ENCODE measurements around the gene HDAC4. TPM values are rescaled to one million over a fixed set of nuclear protein-coding genes. Genes with fewer than 3 reads are reported as not detected.

The HDAC4 gene
- total and polyA plus RNA-seq, 2 of the 8 experiments (the other 6 are each of a cell fraction or from before 2014, with no cell fraction given), result 15.4 to 31.5 TPM

GRCh38 chr2:239279508-239280295 lies 121.1 kb downstream of the HDAC4 start:
- Histone ChIP-seq H2BK120ac (replicated peaks; ENCODE audit: low read depth, low read length) (no peak overlapping the region), H3K79me1 (ENCODE audit: low read depth, low read length) (peaks cover 24% of the 10 kb centered on the region), H2AK5ac (ENCODE audit: low read depth, low read length) (no peak overlapping the region), H3K27me3 (replicated peaks in 1 of 4; ENCODE audit: control insufficient read depth in 3 of 4, extremely low read depth in 1 of 4, insufficient read depth in 3 of 4, low read length in 3 of 4) (no peaks in the 10 kb centered on the region), H3K9ac (replicated peaks in 1 of 4; ENCODE audit: extremely low read depth in 1 of 4, low read depth in 3 of 4, low read length in 3 of 4) (no peak overlapping the region), H3K4me3 (ENCODE audit: extremely low read depth in 1 of 4, insufficient read depth in 2 of 4, low read depth in 3 of 4, low read length in 4 of 4) (no peak overlapping the region), H4K8ac (ENCODE audit: extremely low read depth, insufficient read depth, low read length) (no peak overlapping the region; the same call in 1 of the 2 replicates), H3K27ac (ENCODE audit: low read depth, low read length) (no peak overlapping the region), H3K79me2 (ENCODE audit: control insufficient read depth in 1 of 2, insufficient read depth in 2 of 2, low read length in 2 of 2) (peaks cover 3 to 57% of the 10 kb centered on the region in 2 experiments; a peak in 3 of 4 replicates), H2BK5ac (ENCODE audit: low read depth, low read length) (no peak overlapping the region; the same call in 1 of the 2 replicates), H3K4ac (replicated peaks; ENCODE audit: insufficient read length, low read depth, low read length) (no peak overlapping the region), H2BK20ac (ENCODE audit: low read length) (no peak overlapping the region), H3K4me2 (ENCODE audit: insufficient read depth in 1 of 2, low read depth in 2 of 2, low read length in 2 of 2) (no peak overlapping the region), H2BK15ac (ENCODE audit: low read length) (no peak overlapping the region), H3K4me1 (replicated peaks in 1 of 4; ENCODE audit: control insufficient read depth in 3 of 4, insufficient read depth in 4 of 4, low read length in 3 of 4) (peaks cover 0 to 3% (median 1%) of the 10 kb centered on the region in 4 experiments; a peak in 1 of 7 replicates), H2BK12ac (ENCODE audit: low read depth, low read length) (no peak overlapping the region), H4K5ac (ENCODE audit: insufficient read length, low read depth, low read length) (no peak overlapping the region), H3K14ac (ENCODE audit: insufficient read length) (no peak overlapping the region), H3K23me2 (ENCODE audit: low read depth, low read length) (0 out of 2 replicates have a peak, but pooled peaks cover 5% of the 10 kb centered on the region), H3K9me3 (ENCODE audit: insufficient read depth in 2 of 2, low read depth in 1 of 2, low read length in 1 of 2) (no peaks in the 10 kb centered on the region), H3K23ac (ENCODE audit: insufficient read length) (no peak overlapping the region), H3K36me3 (ENCODE audit: control insufficient read depth in 2 of 4, insufficient read depth in 4 of 4, low read length in 3 of 4) (no peaks in the 10 kb centered on the region), H4K91ac (replicated peaks; ENCODE audit: insufficient read length, low read length) (no peak overlapping the region), H4K20me1 (replicated peaks in 1 of 2; ENCODE audit: control insufficient read depth in 1 of 2, insufficient read depth in 2 of 2, low read length in 2 of 2) (peaks cover 13 to 16% of the 10 kb centered on the region in 2 experiments), H3K56ac (replicated peaks; ENCODE audit: insufficient read length, low read depth, low read length) (no peak overlapping the region), H3K18ac (ENCODE audit: extremely low read depth, low read length) (no peak overlapping the region), H2AFZ (ENCODE audit: low read length) (no peak overlapping the region)
- DNase-seq (ENCODE audit: low read depth in 1 of 2, low spot score in 2 of 2), result no peak
- ChIA-PET CTCF (ENCODE audit: partially characterized antibody) (interaction anchor here (1.2 to 6.8 kb wide), 3 partner anchors 9 to 14 kb away, joined by 3 to 44 read pairs (median 3); no protein-coding TSS in a partner anchor), POLR2A (ENCODE audit: partially characterized antibody) (interaction anchor here (1.7 kb wide), 1 partner anchor 14 kb away, joined by 5 read pairs; no protein-coding TSS in a partner anchor)
- WGBS, 2 experiments (ENCODE audit: extremely low coverage in 1 of 2, insufficient coverage in 1 of 2, insufficient read length in 1 of 2, insufficient replicate concordance in 2 of 2, low coverage in 1 of 2, low lambda C conversion rate in 2 of 2, missing lambda C conversion rate in 1 of 2), result 90% methylated on average over 16 of the region's 20 CpGs; no CpG with 5 or more reads in 1 of the 2 experiments
- no peak for FAIRE-seq
- no peak for TF ChIP-seq SP2 (IDR thresholded peaks at IDR 0.05; ENCODE audit: low read length)
- no peak for TF ChIP-seq SIN3A (conservative IDR thresholded peaks at IDR 0.05 in 1 of 2, IDR thresholded peaks at IDR 0.05 in 1 of 2; ENCODE audit: low read depth in 1 of 2, low read length in 2 of 2)
- TF ChIP-seq TEAD4 (IDR thresholded peaks at IDR 0.05; ENCODE audit: low read depth, low read length), result no peak
- TF ChIP-seq USF2 (IDR thresholded peaks at IDR 0.05; ENCODE audit: low read length), result no peak
- no peak for TF ChIP-seq SAP30 (IDR thresholded peaks at IDR 0.05; ENCODE audit: insufficient read depth, insufficient replicate concordance, low read length)
- TF ChIP-seq MAFK (IDR thresholded peaks at IDR 0.05; ENCODE audit: low read depth, low read length), result no peak

All from H1 (cell line).